GM19468 (cell line): ENCODE measurements around the gene CDK10.
"Not testable (repeated sequence)": the region's sequence is repeated elsewhere in the genome, so short reads cannot be mapped to it uniquely, and the experiment has no call there.

Source experiments
- ATAC-seq: cut with Tn5 transposase; IDR thresholded peaks from one replicate; pipeline ENCODE4 v1.9.1; 2021; ENCODE audit warnings: mild to moderate bottlenecking, moderate library complexity, moderate number of reproducible peaks; ENCODE audit not compliant: unreplicated experiment; ENCODE audit errors: extremely low read depth

The CDK10 gene

DNA sequence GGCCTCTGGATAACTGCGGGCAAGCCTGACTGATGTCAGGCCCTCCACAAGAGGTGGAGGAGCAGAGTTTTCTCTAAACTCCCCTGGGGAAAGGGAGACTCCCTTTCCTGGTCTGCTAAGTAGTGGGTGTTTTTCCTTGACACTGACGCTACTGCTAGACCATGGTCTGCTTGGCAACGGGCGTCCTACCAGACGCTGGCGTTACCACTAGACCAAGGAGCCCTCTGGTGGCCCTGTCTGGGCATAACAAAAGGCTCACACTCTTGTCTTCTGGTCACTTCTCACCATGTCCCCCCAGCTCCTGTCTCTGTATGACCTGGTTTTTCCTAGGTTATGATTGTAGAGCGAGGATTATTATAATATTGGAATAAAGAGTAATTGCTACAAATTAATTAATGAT lies 19.5 kb upstream of the CDK10 start:
- ATAC-seq, result not testable (repeated sequence)

DNA sequence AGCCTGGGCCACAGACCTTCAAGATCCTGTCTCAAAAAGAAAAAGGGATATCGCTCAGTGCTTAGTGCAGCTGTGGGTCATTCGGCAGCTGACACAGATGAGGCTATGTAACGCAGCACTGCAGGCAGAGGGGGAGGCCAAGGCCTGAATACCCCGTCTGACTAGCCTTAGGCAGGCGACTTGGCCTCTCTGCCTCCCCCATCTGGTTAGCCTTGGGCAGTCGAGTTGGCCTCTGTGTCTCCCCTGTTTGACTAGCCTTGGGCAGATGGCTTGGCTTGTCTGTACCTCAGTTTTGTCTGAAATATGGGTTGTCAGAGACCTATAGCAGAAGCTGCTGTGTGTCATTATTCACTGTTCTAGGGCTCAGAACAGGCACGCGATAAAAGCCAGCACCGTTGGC lies 18.9 kb upstream of the CDK10 start:
- ATAC-seq, result no peak

DNA sequence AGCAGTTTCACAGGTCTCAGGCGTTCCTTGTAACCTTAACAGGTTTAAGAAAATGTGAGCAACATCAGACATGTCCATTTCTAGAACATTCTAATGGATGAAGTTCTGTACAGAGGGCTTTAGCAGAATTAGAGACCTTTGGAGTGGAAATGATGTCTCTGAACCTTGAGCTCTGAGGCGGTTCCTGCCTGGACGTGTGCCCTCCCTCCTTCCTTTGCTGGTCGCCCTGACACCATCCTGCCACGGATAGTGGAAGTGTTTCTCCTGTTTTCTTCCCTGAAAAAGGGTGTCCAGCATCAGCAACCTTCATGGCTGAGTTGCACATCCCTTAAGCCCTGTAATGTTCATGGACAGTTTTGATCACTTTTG lies 17.7 kb upstream of the CDK10 start:
- ATAC-seq, result no peak

DNA sequence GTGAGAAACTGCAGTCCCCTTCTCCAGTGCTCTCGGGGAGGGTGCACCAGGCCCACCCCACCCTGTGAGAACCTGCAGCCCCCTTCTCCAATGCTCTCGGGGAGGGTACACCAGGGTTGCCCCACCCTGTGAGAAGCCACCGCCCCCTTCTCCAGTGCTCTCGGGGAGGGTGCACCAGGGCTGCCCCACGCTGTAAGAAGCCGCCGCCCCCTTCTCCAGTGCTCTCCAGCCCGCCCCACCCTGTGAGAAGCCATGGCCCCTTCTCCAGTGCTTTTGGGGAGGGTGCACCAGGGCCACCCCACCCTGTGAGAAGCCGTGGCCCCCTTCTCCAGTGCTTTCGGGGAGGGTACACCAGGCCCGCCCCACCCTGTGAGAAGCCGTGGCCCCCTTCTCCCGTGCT lies 16.7 kb upstream of the CDK10 start:
- ATAC-seq, result no peak

DNA sequence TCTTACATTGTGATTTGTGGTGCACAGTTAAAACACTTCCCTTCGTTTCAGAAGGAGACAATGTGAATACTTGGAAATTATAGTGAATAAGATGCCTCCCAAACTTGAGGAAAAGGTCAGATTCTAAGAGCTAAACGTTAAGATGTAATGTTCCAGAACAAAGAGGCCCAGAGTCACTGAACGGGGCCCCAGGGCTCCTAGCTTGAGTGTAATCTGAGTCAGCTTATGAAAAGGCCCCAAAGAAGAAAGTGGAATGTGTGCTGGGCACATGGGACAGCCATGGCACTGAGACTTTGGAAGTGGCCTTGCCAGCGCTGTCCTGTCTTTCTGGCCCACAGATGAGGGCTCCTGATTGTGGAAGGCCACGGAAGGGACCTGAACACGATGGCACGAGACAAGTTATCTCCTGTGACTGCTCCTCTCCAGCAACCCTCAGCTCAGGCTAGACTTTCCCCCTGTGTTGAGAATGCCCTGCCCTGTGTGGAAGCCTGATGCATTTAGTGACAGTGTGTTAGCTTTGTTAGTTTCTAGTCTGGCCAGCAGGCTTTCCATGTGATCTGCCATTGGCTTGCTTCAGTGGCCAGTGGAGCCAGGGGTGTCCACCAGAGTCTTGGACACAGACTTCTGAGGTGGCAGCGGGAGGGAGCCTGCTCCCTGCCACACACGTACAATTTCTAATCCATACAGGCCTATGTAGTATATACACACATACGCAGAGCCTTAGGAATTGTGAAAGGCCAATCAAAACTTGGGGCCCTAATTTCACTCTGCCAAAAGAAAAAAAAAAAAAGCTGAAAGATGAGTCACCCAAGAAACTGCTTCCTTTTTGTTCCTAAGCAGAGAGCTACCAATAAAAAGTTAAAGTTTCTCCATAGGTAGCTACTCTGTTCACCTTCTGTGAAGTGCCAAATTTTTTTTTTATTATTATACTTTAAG lies 15.7 kb upstream of the CDK10 start:
- no peak for ATAC-seq

DNA sequence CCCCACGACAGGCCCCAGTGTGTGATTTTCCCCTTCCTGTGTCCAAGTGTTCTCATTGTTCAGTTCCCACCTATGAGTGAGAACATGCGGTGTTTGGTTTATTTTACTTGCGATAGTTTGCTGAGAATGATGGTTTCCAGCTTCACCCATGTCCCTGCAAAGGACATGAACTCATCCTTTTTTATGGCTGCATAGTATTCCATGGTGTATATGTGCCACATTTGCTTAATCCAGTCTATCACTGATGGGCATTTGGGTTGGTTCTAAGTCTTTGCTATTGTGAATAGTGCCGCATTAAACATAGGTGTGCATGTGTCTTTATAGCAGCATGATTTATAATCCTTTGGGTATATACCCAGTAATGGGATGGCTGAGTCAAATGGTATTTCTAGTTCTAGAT lies 14.9 kb upstream of the CDK10 start:
- not testable (repeated sequence) for ATAC-seq

DNA sequence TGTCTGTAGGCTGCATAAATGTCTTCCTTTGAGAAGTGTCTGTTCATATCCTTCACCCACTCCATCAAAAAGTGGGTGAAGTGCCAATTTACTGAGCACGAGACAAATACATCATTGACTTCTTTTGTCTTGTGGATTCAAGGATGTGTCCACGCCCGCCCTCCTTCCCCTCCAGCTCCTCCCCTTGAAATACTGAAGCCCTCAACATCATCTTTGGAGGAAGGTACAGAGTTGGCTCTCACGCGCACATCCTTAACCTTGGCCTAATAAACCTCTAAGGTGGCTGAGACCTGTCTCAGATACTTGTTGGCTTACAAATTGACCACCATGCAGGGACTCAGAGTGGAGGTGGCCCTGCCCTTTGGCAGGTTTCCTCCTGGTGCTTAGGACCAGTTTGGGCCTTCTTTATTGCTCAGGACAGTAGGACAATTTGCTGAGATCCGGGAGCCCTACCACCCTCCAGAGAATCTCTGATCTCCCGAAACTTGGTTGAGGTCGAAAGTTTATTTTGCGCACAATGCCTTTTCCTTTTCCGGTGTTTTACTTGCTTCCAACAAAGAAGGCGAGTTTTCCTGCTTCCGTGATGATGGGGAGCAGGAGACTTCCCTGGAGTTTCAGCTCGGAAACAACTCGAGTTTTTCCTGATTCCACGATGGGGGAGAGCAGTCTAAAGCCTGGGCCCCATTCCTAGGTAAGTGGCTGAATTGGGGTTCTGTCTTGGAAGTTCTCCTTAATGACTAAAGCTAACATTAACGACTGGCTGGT lies 14.1 kb upstream of the CDK10 start:
- no peak for ATAC-seq

DNA sequence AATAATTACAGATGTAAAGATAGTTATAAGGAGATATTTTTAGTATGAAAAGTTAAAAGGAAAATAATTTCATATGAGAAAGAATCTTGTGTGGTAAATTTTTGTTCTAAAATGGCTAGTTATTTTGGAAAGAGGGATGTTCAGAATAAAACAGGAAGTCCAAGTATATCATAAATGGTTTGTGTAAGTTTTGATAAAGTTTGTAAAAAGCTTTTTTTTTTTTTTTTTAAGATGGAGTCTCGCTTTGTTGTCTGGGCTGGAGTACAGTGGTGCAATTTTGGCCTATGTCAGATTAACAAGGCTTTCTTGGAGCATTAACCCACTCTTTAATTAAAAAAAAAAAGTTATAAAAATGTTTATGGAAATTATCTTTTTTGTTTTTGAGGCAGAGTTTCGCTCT lies 8.2 kb upstream of the CDK10 start:
- ATAC-seq, result no peak

DNA sequence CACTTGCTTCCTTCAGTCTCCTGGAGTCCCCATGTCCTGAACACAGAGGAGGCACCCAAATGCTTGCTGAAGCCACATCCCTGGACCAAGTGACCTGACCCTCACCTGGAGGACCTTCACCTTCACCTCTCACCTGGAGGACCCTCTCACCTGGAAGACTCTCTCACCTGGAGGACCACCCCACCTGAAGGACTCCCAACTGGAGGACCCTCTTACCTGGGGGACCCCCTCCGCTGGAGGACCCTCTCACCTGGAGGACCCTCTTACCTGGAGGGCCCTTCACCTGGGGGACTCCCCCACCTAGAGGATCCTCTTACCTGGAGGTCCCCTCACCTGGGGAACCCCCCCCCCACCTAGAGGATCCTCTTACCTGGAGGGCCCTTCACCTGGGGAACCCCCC lies 573 bp upstream of the CDK10 start:
- ATAC-seq, result no peak

DNA sequence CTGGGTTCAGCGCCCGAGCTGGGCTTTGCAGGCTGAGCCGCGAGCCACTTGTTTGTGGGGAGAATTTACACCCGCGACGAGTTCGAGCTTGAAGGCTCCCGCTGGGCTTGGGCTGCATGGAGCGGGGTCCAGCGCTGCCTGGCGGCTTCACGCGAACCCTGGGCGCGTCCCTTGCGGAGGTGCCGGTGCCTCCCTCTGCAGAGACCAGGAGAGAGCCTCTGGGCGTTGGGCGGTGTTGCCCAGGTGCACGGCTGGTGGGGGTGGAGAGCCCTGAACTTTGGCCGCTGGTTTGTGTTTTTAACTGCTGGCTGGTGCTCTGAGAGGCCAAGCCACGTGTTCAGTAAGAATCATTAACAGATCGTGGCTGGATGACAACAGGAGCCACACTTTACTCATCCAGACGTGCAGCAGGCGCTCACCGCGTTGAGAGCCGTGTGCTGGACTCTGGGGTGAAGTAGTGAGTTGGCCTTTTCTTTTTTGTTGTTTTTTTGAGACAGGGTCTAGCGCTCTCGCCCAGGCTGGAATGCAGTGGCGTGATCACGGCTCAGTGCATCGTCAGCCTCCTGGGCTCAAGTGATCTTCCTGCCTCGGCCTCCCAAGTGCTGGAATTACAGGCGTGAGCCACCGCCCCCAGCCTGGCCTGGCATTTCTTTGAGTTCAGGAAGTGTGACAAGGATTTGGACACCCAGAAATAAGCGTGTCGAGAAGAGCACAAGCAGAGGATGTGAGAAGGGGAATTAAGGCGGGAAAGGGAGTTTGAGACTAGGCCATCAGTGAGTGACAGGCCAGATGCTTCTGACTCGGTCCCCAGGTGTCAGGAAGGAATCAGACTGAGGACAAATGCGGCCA lies 827 bp downstream of the CDK10 start:
- no peak for ATAC-seq

DNA sequence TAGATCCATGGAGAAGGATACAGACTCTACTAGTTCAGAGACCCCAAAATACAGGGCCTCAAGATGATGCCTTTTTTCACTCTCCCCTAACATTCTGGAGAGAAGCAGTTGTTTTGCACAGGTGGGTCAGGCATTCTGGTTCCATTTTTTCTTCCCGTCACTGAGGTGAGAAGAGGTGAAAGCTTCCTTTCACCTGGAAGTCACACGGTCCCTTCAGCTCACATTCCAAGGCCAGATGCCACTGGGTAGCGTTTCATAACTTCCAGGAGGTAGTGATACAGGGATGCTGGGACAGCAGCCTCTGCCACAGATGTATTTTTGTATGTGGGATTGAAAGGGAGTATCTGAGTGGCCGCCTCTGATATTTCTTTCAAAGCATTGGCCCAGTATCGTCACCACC lies 1.9 kb downstream of the CDK10 start:
- no peak for ATAC-seq

DNA sequence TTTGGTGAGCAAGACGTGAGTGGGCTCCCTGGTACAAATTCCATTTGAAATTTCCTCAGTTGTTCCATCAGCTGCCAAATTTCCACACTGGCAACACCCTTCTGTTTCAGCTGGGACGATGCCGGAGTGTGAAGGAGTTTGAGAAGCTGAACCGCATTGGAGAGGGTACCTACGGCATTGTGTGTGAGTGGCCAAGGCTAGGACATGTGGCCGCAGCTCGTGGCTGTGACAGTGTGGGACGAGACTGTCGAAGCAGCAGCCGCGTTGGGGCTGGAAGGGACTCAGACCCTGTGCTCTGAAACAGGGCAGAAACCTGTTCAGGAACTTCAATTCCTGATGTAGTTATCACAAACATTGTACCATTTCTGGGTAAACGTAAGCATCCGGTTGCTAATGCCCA lies 2.7 kb downstream of the CDK10 start:
- no peak for ATAC-seq

DNA sequence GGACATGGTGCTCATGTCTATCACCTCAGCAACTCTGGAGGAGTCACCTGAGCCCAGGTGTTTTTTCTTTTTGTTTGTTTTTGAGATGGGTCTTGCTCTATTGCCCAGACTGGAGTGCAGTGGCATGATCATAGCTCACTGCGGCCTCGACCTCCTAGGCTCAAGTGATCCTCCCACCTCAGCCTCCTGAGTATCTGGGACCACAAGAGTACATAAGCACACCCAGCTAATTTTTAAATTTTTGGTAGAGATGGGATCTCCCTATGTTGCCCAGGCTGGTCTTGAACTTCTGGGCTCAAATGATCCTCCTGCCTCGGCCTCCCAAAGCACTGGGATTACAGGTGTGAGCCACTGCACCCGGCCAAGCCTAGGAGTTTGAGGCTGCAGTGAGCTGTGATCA lies 3.1 kb downstream of the CDK10 start:
- not testable (repeated sequence) for ATAC-seq

DNA sequence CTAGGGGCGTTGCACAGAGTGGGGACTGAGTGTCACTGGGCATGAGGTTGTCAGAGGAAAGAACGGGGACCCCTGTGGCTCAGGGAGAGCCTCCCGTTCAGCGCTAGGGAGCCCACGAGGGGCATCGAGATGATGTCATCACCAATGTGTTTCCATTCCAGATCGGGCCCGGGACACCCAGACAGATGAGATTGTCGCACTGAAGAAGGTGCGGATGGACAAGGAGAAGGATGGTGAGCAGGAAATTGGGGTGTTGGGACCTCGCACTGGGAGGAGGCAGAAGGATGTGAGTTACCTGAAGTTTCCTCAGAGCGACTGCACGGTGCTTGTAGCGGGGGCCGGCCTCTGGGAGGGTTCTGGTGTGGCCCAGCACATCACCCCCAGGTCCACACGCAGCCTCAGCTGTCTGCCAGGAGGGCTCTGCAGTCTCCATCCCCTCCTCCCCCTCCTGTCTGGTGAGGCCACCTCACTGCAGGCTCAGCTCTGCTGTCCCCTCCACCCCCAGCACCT lies 4.0 kb downstream of the CDK10 start:
- no peak for ATAC-seq

DNA sequence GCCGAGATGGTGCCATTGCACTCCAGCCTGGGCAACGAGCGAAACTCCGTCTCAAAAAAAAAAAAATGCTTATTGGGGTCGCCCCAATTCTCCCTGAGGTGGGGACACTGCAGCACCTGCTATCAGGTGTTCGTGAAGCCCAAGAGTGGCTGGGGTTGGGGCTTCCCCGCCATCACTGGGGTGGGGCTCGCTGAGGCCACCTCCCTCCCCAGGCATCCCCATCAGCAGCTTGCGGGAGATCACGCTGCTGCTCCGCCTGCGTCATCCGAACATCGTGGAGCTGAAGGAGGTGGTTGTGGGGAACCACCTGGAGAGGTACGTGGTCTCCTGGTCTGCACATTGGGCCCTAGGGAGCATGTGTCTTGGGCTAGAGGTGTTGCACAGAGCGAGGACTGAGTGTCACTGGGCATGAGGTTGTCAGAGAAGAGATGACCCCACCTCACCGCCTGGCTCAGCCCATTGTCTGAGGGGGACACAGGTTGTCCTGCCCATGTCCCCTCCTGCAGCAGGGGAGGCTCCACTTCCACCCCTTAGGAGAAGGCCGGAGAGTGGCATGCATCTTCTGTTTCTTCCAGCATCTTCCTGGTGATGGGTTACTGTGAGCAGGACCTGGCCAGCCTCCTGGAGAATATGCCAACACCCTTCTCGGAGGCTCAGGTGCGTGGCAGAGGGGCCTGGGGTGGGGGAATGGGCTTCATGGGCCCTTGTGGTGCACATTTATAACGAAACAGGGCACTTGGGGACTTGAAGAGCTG lies 4.9 kb downstream of the CDK10 start:
- ATAC-seq, result no peak

DNA sequence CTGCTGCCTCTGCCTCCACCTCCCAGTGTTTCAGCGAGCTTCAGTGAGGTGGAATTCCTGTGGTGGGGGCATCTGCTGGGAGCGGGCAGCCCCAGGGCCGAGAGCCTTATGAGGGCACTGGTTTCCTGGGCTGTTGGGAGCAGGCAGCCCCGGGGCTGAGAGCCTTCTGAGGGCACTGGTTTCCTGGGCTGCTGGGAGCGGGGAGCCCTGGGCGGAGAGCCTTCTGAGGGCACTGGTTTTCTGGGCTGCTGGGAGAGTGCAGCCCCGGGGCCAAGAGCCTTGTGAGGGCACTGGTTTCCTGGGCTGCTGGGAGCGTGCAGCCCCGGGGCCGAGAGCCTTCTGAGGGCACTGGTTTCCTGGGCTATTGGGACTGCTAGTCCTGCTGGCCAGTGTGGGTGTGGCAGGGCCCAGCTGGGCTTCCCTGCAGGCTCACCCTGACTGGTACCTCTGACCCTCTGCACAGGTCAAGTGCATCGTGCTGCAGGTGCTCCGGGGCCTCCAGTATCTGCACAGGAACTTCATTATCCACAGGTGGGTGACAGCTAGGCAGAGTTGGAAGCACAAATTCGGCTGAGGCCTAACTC lies 5.6 kb downstream of the CDK10 start:
- no peak for ATAC-seq

DNA sequence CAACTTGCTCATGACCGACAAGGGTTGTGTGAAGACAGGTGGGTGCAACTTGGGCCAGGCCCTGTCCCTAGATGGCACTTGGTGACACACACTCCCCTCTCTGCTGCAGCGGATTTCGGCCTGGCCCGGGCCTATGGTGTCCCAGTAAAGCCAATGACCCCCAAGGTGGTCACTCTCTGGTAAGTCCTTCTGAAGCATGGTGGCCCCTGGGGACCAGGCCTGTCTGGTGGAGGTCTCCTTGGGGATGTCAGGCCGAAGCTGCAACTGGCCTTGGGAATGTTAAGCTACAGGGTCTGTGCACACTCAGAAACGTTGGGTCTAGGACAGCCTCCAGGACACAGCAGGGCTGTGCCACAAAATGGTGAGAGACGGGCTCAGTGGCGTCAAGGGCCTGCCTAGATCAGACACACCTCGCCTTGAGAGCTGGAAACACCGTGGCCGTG lies 6.8 kb downstream of the CDK10 start:
- ATAC-seq, result no peak

DNA sequence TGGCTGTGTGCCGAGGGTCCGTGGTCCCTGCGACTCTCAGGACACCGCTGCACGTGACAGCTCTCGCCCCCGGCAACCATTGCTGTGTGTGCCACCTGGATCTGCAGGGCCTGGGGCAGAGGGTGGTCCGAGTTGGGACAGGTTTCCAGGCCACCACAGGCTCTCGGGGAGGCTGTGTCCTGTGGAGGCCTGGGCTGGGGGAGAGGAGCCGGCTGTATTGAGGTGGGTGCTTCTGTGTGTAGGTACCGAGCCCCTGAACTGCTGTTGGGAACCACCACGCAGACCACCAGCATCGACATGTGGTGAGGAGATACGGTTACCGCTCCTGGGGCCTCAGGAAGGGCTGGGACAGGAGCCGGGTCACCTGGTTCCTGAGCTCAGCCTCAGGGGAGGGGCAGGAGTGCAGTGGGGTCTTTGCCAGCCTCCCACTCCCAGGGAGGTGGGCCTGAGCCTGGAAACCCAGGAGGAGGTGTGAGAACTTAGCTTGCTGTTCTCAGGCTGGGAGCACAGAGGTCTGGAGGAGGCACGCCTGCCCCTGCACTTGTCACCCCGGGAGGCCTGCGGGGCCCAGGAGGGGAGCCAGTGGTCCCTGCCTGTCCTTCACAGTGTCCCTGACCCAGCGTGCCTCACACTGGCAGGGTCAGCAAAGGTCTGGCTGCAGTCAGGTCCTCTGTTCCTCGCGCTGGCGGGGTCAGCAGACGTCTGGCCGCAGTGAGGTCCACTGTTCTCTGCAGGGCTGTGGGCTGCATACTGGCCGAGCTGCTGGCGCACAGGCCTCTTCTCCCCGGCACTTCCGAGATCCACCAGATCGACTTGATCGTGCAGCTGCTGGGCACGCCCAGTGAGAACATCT lies 7.7 kb downstream of the CDK10 start:
- ATAC-seq, result no peak

DNA sequence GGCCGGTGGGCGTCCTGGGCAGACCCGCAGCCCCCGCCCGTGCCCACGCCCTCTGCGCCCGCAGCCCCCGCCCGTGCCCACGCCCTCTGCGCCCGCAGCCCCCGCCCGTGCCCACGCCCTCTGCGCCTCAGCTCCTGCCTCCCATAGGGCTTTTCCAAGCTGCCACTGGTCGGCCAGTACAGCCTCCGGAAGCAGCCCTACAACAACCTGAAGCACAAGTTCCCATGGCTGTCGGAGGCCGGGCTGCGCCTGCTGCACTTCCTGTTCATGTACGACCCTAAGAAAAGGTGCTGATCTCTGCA lies 8.2 kb downstream of the CDK10 start:
- ATAC-seq, result not testable (repeated sequence)
